ENCODE results near the gene PSMD1.
A peak's percentile ranks its signal among the peaks of the same experiment; 100 is the strongest.
"Not testable (repeated sequence)": the region's sequence is repeated elsewhere in the genome, so short reads cannot be mapped to it uniquely, and the experiment has no call there.

The PSMD1 gene

DNA sequence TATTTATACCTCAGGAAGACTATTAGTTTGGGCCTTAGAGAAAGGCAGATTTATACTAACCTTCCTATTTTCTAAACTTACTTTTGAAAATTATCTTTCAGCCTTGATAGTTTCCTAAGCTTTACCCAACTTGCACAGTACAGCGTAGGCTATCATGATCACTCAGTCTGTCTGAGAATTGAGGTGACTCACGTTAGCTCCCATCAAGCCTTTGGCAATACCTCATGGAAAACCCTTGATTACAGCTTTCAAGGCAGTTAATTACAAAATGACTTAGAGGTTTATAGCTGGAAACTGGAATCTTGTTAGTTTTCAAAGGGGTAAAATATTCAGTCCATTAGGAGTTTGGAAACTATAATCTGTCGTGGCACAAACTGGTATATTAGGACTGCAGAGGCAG is 115.4 kb downstream of the PSMD1 start:
- DNase-seq (ENCODE audit: low read depth, low spot score), result no peak

DNA sequence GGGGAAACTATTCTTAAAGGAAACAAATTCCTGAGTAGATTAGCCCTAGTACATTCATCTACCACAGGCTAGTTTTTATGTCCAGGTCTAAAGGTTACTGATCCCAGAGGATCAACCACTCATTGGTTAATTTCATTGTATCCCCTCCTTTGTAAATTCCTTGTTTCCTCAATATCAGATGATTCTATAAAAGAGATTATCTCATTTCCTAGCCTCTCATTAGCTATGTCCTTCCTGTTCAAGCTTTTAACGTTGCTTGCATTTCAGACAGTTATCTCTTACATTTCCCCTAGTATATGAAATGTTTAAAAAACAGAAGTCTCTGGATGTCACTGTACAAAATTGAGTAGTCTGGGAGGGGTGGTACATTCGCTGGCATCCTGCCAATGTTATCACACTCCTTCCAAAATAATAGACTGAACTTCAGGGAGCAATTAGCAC is 117.6 kb downstream of the PSMD1 start:
- DNase-seq (ENCODE audit: low read depth, low spot score), result no peak
- H3K4me3 ChIP-seq (ENCODE audit: low read length), result no peak overlapping the region

More for the DNA sequence above, 115.4 kb downstream of the PSMD1 start:
- H3K4me3 ChIP-seq (ENCODE audit: low read length), result no peak overlapping the region

DNA sequence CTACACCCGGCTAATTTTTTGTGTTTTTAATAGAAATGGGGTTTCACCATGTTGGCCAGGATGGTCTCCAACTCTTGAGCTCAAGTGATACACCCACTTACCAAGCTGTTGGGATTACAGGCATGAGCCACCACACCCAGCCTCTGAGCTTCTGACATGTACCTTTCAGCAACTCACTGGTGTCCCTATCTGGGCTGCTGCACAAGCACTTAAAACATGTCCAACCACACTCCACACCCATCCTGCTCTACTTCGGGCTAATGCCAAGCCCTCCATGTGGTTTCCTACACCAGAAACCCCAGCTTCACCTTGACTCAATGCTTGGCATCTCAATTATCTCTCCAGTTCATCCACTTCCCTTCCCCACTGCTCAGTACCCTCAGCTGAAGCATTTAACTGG is 119.4 kb downstream of the PSMD1 start:
- no peak for DNase-seq (ENCODE audit: low read depth, low spot score)
- H3K4me3 ChIP-seq (ENCODE audit: low read length), result no peak overlapping the region

DNA sequence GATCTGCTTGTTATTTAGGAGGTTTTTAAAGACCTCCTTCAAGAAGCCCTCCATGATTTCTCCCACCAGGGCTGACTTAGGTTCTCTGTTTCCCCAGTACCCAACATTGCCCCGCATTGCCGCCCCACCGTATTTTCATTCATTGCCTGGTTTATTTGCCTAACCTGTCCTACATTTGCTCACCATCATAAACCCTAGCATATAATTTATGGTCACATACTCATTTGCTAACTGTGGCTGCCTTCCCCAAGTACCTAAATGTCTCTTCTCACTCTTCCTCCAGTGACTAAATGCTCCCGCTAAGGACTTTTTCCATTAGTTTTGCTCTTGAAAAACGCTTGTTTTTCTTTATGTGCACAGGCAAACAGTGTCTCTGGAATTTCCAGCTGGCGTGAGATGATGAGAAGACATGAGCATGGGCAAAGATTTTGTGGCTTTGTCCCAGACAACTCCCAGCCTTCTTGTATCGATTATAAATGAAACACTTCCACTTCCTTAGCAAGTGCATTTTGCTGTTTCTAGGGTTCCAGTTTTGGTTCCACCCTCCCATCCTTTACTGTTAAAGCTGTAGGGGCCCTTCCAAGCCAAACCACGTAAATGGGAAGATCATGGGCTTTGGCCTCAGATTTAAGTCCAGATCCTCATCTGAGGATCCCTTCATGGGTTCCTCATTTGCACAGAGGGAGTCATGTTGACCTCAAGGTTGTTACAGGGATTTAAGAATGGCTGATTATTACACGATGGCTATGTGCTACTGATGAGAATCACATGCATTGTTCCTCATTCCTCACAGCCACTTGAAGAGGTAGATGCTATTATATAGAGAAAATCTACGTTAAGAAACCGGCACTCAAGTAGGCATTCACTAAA is 120.7 kb downstream of the PSMD1 start:
- no peak for DNase-seq (ENCODE audit: low read depth, low spot score)
- H3K4me3 ChIP-seq (ENCODE audit: low read length), result no peak overlapping the region

DNA sequence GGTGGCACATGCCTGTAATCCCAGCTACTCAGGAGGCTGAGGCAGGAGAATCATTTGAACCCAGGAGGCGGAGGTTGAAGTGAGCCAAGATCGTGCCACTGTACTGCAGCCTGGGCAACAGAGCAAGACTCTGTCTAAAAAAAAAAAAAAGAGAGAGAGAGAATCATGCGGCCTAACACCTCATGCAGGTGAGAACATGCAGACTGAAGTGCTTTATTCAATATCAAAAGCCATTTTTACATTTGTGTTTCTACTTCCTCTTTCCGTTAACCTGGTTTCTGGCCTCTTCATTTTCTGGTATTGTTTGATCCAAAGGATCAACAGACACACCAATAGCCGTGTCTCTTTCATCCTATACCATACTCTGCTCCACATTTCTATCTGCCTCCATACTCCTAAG is 122.1 kb downstream of the PSMD1 start:
- DNase-seq (ENCODE audit: low read depth, low spot score), result peak; percentile 45
- not testable (repeated sequence) for H3K4me3 ChIP-seq (ENCODE audit: low read length)

DNA sequence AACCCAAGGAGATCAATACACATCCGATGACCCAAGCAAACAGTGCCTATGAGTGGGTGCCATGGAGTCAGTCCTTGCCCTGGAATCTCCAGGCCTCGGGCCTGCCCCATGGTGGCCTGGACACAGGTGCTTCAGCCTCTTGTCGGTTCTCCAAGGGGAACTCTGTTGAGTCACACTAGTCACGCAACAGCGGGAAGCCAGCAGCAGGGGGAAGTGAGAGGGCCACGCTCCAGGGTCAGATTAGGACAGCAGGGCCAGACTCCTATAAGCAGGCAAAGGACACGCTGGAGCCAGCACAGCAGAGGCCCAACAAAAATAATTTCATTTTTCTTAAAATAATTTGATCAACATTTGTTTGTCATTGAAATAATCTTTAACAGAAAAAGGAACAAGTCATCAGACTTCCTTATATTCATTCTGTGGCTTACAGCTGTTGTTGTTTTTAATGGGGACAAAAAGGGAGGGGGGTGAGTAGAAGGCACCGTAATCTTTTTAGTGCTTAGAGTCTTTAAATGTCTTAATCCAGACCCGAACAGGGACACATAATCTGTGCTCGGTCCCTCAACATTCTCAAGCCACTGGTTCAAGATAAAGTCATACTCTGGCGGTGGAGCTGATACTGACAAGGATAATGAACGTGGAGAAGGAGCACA is 125.3 kb downstream of the PSMD1 start:
- DNase-seq (ENCODE audit: low read depth, low spot score), result no peak
- H3K4me3 ChIP-seq (ENCODE audit: low read length), result no peak overlapping the region

DNA sequence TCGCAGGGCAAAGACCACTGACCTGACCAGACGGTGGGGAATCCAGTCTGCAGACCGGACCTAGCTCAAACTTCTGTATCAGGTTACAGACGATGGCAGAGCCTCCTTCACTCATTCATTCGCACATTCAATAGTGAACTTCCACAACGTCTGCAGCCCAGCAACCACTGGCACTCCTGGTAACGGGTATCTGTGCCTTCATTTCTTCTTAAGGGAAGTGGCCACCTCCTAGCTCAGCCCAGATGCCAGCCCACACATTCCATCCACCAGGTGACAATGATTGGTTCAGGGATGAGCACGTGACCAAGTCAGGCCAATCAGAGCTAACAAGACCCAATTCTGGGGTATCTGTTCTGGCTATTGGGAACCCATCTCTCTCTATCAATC is 125.8 kb downstream of the PSMD1 start:
- no peak overlapping the region for H3K4me3 ChIP-seq (ENCODE audit: low read length)
- no peak for DNase-seq (ENCODE audit: low read depth, low spot score)

DNA sequence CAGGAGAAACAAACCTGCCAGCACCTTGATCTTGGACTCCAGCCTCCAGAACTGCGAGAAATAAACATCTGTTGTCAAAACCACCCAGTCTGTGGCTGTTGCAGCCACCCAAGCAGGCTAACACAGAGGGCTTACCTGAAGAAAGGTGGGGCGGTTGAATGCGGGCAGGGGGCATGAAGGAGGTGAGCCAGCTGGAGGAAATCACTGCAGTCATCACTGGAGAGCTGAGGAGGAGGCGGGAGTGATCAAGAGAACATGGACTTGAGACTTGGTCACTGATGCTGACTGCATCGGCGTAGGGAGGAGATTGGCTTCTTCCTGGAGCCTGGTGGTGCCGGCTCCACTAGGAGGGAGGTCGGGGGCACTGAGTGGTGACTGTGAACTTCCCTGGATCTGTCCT is 127.2 kb downstream of the PSMD1 start:
- no peak for DNase-seq (ENCODE audit: low read depth, low spot score)
- H3K4me3 ChIP-seq (ENCODE audit: low read length), result no peak overlapping the region

DNA sequence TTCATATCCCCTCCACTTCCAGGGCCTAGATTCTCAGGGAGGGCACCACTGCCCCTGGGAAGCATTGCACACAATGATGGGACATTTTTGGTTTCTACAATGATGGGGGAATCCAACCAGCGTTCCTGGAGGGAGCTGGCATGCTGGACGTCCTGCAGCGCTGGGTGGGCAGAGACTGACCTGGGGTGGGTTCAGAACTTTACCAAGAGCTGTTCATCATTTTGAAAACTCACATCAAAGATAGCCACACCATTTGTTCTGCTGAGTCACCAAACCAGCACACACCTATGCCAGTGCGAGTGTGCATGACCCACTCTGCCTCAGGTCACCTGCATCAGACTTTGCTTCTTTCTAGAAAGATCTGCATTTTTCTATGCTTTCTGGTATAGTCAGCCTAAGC is 127.7 kb downstream of the PSMD1 start:
- DNase-seq (ENCODE audit: low read depth, low spot score), result no peak
- no peak overlapping the region for H3K4me3 ChIP-seq (ENCODE audit: low read length)

DNA sequence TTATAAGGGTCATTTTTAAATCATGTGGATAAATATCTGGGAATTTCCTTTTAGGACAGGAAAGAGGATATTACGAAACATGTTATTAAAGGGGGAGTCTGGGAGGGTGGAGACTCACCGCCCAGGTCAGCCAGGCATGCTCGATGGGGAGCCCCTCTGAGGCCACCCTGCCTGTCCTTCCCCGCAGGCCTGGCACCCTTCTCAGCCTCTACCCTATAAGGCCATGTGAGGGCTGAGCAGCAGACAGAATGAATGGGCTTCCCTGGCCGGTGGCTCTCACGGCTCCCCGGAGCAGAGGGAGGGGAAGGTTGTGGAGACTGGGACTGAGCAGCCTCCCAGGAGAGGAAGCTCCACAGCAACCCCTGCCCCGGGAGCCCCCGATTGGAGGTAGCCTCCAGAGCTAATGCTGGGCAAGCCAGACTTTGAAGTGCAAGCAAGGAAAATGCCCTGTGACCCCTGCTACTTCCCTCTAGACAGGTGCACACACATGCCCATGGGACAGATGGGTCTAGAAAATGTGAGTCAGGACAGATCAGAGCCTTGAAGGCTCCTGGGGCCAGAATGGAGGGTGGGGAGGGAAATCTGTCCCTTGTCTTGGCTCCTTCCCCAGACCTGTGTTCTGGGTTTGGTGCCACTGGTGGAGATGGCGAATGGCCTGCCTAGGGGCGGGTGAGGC is 128.5 kb downstream of the PSMD1 start:
- H3K4me3 ChIP-seq (ENCODE audit: low read length), result no peak overlapping the region
- no peak for DNase-seq (ENCODE audit: low read depth, low spot score)

DNA sequence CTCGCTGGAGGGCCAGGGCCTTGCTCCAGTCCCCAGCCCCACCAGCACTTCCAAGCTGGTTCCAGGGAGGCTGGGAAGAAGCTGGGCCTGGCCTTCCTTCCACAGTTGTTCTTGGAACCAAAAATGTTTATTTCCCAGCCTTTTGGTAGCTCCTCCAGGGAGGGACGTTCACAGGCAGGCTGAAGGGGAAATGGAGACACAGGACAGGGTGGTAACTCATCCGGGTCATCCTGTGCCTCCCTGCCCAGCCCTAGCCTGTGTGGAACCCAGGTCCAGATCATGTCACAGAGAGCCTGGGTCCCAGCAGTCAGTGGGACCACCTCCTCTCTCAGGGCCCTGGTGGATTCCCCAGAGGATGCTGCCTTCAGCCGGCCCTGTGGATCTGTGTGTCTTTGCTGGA is 129.2 kb downstream of the PSMD1 start:
- no peak for DNase-seq (ENCODE audit: low read depth, low spot score)
- H3K4me3 ChIP-seq (ENCODE audit: low read length), result no peak overlapping the region

DNA sequence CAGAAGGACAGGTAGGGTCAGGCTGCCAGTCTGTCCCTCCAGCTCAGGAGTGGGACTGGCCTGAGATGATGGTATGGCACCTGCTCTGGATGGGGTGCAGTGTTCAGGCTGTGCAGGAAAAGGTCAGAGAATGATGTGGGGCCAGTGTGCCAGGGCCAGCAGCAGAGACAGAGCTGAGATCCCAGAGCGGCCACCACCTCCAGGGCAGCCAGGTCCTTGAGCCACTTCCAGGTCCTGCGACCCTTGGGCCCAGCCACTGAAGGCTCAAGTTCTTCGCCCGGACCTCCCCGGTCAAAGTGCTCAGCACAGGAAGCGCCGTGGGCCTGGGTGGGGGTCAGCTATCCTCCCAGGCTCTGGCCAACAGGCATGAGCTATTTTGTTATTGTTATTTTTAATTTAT is 129.7 kb downstream of the PSMD1 start:
- DNase-seq (ENCODE audit: low read depth, low spot score), result no peak
- H3K4me3 ChIP-seq (ENCODE audit: low read length), result no peak overlapping the region

DNA sequence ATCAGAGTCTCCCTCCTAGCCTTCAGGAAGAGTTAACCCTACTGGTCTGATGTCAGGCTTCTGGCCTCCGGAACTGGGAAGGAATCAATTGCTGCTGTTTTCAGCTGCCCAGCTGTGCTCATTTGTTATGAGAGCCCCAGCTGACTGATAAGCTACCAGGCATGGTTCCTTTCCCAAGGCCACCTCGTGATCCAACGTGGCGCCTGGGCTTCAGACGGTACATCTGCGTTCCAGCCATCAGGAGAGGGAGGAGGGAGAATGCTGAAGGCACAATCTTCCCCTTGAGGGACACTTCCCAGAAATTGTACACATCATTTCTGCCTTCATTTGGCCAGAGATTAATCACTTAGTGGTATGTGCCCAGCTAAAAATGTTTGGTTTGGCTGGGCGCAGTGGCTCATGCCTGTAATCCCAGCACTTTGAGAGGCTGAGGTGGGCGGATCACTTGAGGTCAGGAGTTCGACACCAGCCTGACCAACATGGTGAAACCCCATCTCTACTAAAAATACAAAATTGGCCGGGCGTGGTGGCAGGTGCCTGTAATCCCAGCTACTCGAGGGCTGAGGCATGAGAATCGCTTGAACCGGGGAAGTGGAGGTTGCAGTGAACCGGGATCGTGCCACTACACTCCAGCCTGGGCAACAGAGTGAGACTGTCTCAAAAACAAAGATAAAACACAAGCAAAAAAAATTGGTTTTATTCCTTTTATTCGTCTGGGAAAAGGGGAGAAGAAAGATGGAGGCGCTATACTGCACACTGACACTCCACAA is 131.3 kb downstream of the PSMD1 start:
- no peak overlapping the region for H3K4me3 ChIP-seq (ENCODE audit: low read length)
- DNase-seq (ENCODE audit: low read depth, low spot score), result no peak

DNA sequence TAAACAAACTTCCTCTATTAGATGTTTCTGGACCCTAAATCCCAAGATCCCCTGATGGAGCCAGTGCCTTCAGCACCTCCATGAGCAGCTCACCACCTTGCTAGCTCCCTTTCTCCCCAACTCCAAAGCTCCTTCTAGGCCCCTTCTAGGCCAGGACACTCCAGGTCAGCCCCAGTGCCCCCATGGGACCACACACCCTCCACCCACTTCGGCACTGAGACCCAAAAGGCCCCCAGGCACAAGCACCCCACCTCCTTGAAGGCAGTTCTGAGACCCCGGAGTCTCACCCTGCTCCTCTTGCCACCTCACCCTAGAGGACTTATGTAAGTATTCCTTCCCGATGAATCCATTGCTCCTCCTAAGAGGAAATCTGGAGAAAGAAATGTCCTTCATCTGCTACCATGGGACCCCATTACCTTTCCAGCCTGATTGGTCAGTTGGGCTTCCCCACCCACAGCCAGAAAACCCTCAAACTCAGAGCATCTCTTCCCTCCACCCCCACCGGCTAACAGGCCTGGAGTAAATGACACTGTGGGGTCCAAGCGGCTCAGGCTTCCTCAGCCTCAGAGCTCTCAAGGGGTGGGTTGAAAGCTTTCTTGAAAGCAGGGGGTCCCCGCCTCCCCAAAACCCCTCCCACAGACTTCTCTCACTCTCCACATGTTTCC is 132.0 kb downstream of the PSMD1 start:
- DNase-seq (ENCODE audit: low read depth, low spot score), result no peak
- H3K4me3 ChIP-seq (ENCODE audit: low read length), result no peak overlapping the region

DNA sequence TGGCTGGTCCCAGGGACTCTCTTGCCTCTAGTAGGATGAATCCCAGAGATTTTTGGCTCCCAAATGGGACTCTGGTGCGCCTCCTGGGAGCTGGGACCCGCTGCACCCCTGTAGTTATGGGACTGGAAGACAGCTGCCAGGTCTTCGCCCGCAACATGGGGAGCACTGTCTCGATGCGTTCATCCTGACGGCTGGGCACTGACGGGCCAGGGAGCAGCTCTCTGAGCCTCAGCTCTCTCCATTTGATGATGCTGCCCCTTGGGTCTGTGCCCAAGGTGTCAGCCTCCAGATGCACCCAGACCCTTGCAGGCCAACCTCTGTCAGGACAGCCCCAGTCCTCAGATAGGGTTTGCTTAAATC is 132.5 kb downstream of the PSMD1 start:
- no peak for DNase-seq (ENCODE audit: low read depth, low spot score)
- H3K4me3 ChIP-seq (ENCODE audit: low read length), result no peak overlapping the region

DNA sequence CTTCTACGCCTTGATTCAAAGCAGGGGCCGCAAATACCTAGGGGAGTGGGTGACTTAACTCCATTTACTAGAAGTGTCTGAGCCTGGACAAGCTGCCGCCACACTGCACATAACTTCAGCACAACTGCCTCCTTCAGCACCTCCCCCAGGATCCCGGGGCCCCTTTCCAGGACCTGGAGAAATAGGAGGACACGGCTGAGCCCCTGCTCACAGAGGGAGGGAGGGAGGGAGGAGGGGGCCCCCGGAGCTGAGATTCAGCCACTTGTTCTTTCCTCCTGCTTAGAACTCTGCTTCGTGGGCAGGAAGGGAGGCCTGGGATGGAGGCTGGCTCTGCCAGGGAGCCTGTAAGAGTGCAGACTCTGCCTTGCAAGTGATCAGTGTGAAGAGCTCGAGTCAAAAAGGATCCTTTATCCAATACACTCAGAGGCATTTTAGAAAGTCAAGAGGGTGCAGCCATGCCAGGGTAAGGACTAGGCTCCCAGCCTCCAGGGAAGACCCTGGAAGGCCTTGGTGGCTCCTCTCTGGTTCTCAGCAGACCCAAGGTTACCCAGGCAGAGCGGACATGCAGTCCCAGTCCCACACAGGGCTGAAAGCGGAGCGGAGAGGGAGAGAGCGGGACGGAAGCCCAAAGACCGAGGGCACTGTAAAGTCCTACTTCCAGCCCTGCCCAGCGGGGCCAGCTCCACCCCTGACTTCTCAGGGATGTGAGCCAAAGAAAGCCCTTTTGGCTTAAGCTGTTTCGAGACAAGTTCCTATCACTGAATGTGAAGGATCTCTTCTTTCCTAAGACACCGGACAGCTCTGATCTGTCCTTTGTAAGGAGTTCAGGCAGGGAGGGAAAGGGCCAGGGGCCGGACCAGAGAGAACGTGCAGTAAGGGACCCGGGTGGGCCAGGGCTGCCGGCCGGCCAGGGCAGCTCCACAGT is 133.2 kb downstream of the PSMD1 start:
- no peak overlapping the region for H3K4me3 ChIP-seq (ENCODE audit: low read length)
- DNase-seq (ENCODE audit: low read depth, low spot score), result no peak

DNA sequence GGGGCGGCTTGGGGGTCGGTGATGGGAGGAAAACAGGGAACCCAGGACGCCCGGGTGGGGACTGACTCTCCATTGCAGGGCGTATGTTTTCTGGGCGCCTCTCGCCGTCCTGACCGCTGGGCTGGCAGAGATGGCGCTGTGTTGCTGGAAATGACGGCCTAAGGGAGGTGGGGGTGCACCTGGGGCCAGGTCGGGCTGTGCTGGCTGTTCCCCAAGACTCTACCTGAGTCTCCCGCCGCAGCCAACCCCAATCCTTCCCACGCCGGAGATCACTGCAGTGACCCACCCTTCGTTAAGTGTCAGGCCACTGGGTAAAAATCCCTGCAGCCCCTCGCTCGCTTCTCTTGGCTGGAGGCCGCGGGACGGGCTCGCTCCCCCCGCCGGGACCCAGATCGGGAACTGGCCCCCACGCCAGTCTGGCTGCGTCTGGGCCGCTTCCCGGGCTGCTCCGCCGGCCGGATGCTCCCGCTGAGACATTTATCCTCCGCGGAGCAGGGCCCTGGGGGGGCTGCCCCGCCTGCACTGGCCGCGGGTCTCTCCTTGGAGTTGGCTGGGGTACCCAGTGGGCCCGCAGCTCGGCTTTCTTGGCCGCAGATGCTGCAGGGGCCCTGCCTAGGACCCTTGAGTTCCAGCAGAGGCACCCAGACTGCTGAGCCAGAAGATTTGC is 134.0 kb downstream of the PSMD1 start:
- H3K4me3 ChIP-seq (ENCODE audit: low read length), result no peak overlapping the region
- DNase-seq (ENCODE audit: low read depth, low spot score), result no peak
